Fibroblast of peridontal ligament (primary cell): Measurements from ENCODE around the gene NFATC1.

Experiments used
- DNase-seq: peaks from one replicate; pipeline ENCODE4 v3.0.0-alpha.2; 2010; ENCODE audit errors: extremely low read depth

NFATC1 gene

DNA sequence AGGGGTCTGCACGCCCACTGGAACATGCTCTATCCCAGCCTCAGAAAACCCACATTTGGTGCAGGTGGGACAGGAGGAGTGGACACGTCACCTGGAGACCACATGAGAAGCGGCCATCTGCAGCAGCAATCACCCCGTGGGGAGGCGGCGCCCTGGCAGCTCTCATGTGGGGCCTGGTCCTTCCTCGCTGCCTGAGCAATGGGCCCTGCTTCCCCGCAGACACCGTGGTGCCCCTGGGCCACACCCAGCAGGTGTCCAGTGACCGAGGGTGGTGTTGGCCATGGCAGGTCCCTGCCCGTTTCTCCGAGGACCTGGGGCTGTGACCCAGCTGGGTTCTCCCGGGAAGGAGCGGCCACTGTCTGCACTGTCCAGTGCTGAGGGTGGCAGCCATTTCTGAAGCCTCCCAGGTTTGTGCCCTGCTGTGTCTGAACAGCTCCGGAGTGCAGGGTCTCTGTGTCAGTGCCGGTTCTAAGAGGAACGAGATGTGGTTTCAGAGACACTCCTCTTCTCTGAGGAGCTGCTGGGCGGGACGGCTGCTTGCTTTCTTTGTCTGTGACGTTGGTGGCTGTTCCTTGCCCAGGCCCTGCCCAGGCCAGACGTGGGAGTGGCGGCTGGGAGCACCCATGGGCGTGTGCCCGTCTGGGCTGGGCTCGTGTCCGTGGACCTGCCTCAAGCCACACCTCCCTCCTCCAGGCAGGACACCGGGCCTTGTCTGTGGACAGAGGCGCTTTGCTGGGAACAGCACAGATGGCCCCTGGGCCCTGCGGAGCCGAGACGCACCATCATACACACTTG lies 44.8 kb downstream of the NFATC1 start:
- no peak for DNase-seq

- no peak for DNase-seq
These were observed 45.7 kb downstream of the NFATC1 start for GRCh38 chr18:79441420-79441819.

- peak; percentile 72 for DNase-seq
These were observed 46.9 kb downstream of the NFATC1 start for GRCh38 chr18:79442508-79443221.

- no peak for DNase-seq
These were observed 49.5 kb downstream of the NFATC1 start for GRCh38 chr18:79445221-79445620.

DNA sequence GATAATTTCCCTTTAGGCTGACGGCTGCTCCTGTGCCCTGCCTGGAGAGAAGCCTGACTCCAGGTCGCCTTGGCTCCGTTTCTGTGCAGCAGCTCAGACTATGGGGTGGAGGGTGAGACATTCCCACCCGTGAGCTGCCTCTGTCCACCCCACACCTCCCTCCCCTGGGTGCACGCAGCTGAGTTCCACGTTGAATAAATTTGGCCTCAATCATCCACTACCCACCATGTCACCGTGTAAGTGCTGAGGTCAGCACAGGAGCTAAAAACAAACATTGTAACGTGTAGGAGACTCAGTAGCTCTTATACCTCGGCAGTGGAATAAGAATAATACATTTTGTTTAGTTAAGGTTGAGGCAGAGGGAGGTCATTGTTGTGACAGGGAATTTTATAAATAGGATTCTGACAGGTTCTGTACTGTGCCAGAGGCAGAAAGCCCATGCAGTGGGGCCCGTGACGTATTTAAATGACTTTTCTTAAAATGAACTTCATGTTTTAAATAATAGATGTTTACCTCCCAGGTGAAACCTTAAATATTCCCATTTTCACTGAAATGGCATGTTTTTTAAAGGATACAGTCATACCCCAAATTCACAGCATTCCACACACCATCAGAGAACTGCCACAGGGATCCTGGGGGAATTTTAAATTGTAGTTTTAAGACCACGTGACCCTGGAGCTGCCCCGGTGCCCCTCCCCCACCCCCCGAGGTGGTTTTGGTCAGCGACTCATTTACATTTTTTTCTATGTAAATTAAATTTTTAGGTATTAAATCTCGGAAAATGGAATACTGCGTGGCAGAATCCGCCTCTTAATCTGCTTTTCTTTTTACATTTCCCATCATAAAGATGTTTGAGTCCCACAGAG lies 50.2 kb downstream of the NFATC1 start:
- peak; percentile 27 for DNase-seq

DNA sequence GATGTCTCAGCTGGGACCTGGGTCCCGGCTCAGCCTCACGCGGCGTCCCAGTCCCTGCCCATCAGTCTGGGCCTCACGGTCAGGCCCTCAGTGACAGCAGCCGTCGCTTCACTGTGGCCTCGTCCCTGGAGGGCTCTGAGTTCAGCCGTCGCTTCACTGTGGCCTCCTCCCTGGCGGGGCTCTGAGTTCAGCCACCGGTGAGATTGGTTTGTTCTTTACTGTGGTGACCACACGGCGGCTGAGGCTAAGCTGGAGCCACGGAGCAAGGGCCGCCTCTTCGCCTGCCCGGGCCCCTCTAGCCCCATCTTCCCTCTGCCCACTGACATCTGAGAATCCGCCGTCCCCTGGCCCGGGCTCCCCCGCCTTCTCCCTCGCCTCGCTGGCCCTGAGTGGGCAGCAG lies 51.2 kb downstream of the NFATC1 start:
- DNase-seq, result no peak

DNA sequence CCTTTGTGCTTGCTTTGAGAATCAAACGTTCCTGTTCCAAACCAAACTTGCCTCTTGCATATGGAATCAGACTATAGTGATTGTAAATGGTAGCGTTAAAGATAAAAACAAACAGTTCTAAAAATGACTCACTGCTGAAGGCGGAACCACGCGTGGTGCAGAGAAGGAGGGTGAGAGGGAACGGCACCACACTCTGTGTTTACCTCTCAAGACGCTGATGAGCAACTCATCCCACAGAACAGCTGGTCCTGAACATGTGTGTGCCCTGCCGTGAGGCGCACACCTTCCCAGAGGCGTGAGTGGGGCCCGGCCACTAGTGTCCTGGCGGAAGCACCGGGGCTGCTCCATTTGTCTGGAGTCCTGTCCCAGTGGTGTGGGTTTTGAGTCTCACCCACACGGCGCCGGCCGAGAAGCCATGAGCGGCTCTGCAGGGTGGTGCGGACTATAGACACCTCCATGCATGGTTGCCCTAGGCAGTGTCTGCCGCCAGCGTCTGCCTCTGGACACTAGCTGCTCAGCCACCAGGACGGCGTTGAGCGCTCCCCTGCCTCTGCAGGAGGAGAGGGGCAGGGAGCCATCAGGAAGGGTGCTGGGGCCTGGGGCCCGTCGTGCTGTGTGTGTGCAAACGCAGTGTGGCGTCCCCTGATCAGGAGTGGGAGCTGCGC lies 52.1 kb downstream of the NFATC1 start:
- peak; percentile 23 for DNase-seq

DNA sequence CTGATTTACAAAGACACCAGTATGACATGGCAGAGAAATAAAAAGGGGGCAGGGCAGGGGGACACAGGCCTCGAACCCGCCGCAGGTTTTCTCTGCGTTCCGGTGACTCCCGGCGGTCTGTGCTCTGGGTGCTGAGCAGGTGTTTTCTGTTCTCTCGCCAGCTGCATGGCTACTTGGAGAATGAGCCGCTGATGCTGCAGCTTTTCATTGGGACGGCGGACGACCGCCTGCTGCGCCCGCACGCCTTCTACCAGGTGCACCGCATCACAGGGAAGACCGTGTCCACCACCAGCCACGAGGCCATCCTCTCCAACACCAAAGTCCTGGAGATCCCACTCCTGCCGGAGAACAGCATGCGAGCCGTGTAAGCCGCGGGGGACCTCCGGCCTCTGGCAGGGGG lies 52.9 kb downstream of the NFATC1 start:
- no peak for DNase-seq

GRCh38 chr18:79449551-79450288 lies 54.0 kb downstream of the NFATC1 start:
- DNase-seq, result no peak

DNA sequence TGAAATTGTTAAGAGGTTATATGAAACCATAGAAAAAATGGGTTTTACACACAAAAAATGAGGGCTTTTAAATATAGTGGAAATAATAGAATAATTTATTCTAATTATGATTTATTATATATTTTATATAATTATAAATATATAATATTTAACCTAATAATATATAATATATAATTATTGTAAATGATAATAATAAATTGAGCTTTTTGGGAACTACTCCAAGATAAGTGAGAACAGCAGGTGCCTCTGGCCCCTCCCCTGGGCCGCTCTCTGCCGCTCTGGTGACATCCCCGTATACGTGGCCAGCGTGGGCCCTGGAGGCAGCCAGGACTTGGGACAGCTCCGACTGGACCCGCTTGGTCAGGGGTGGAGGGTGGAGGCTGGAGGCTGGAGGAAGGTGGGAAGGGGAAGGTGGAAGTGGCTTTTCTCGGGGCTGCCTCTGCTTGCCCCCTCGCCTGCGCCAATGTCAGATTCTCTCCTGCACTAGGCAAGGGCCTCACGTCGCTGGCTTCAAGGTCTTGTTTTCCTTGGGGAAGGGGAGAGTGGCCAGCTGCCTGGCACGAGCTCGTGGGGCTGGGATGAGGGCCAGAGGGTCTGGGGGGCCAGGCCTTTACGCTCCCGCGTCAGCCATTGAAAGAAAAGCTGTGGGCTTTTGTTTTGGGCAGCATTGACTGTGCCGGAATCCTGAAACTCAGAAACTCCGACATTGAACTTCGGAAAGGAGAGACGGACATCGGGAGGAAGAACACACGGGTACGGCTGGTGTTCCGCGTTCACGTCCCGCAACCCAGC lies 54.8 kb downstream of the NFATC1 start:
- no peak for DNase-seq

GRCh38 chr18:79451237-79452125 lies 55.8 kb downstream of the NFATC1 start:
- DNase-seq, result no peak

DNA sequence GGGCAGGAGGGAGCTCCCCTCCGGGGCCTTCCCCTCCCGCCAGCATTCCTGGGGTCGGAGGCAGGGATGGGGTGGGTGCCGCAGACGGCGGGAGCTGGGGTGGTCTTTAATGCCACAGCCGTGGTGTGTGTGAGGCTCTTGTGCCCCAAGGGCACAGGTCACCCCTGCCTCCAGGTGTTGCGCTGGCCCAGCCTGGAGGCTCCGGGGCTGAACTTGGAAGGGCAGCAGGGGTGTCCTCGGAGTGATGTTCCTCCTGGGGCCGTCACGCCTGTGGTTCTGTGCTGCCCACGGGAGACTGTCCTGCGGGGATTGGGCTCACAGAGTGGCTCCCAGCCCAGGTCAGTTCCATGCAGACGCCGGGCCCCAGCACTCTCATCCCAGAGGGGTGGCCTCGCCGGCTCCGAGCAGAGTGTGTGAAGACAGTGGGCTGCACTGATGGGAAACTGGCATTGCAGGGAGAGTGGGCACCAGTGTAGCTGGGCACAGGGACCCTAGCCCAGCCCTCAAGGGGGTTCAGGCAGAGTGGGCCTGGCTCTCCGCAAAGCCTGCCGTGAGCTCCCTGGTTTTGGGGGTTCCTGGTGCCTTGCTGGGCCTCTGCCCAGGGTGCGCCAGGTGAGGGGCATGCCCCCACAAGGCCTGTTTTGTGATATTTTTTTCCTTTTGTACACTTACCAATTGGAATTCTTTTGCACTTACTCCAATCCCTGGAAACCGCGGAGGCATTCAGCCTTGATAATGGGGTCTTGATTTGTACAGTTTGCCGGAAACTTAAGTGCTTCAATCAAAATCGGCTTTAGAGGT lies 56.7 kb downstream of the NFATC1 start:
- no peak for DNase-seq

DNA sequence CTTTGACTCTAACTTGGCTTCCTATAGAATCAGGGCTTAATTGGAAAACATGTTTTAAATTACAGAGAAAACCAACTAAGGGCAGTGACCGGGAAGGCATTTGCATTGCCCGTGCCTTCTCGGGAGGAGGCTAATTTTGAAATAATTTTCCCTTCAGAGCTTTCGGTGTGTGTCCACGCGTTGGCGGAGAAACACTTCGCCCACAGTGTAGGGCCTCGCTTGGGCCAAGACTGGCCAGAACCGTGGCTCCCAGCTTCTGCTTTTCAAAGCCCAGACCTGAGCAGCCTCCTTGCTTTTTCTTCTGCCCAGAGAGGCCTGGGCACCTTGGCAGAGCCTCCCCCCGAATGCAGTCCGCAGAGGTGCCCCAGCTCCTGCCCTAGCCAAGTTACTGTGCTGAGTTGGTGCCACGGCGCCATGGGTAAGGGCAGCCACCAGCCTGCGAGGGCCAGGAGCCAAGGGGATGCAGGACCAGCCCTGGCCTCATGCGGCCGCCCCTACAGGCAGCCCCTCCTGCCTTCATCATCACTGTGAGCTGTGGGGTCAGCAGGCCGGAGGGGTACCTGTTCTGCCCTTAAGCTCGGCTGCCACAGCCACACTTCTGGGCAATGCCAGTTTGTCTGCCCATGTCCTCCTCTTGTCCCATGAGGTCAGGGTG lies 57.4 kb downstream of the NFATC1 start:
- DNase-seq, result no peak

GRCh38 chr18:79453816-79454735 lies 58.3 kb downstream of the NFATC1 start:
- DNase-seq, result no peak

DNA sequence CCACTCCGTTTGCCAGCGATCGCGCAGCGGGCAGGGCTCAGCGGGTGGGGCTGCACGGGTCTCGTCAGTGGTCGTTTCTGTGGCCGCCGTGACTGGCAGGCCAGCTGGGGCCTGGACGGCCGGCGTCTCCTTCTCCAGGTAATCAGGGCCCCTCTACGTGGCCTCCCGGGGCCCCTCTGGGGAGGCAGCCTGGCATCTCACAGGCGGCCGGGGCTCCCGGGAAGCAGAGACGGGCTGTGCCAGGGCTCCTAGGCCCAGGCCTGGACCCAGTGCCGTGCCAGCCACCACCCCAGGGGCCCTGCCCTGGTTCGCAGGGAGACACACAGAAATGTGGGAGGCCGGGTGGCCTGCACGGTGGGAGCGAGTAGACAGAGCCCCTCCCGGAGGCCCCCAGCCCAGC lies 59.5 kb downstream of the NFATC1 start:
- DNase-seq, result no peak

DNA sequence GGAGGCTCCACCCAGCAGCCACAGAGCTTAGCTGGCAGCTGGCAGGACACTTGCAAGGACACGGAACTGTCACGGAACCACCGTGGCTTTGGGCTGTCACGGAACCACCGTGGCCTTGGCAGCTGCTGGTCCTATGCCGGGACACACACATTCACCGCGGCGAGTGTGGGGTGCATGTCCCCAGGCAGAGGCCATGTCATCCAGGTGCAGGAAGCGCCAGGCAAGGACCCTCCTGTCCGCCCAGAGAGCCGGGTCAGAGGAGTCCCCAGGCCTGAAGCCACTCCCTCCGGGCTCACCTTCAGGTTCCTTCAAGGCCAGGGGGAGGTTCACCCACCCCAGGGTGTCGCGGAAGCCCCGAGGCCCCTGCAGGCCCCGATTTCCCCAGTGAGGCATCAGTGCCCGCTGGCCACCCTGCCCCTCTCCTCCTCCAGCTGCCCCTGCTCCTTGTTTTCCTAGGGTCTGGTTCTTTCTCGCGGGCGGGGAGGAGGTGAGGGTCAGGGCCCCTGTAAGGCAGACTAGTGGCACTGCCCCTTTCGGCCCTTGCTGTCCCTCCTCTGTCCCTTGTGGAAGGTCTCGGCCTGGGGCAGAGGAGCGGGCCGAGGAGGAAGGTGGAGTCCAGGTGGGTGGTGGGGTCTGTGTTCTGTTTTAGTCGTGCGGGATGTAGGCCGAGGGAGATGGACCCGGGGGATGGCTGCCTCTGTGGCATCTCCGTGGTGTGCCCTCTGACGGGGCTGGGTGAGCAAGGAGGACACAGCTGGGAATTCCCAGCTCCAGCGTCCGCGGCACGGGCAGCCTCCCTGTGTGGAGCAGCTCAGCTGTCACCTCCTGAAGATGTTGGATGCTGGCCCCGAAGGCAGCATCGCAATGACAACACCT lies 60.6 kb downstream of the NFATC1 start:
- DNase-seq, result no peak
